Loucy (cell line): ENCODE results near the gene TFDP3.
A peak's percentile ranks its signal among the peaks of the same experiment; 100 is the strongest.

Experiments used
- H2AFZ ChIP-seq: fragments of 200-600 bp; sonication (generic); 2 replicates; pipeline ENCODE4 v1.6.0; 2016; ENCODE audit warnings: antibody characterized with exemption, mild to moderate bottlenecking, low read length, moderate library complexity
- H3F3A ChIP-seq: fragments of 200-600 bp; 2 replicates; pipeline ENCODE4 v1.6.0; 2016; ENCODE audit warnings: antibody characterized with exemption, low read depth, mild to moderate bottlenecking
- H3K27me3 ChIP-seq: fragments of 200-600 bp; sonication (generic); 2 replicates; pipeline ENCODE4 v1.6.1; 2014; ENCODE audit warnings: low read length, mild to moderate bottlenecking; ENCODE audit not compliant: insufficient read depth, poor library complexity, severe bottlenecking
- H3K36me3 ChIP-seq: fragments of 200-600 bp; sonication (generic); 2 replicates; pipeline ENCODE4 v1.6.1; 2016; ENCODE audit warnings: low read length; ENCODE audit not compliant: insufficient read depth
- H3K4me1 ChIP-seq: fragments of 200-600 bp; sonication (generic); 2 replicates; pipeline ENCODE4 v1.5.1; 2014; ENCODE audit warnings: low read length, mild to moderate bottlenecking; ENCODE audit not compliant: insufficient read depth, poor library complexity, severe bottlenecking
- H3K4me2 ChIP-seq: fragments of 200-600 bp; sonication (generic); 2 replicates; pipeline ENCODE4 v1.6.0; 2014; ENCODE audit warnings: antibody characterized with exemption, low read length, low read depth, mild to moderate bottlenecking; ENCODE audit not compliant: poor library complexity, severe bottlenecking
- H3K4me3 ChIP-seq: fragments of 200-600 bp; sonication (generic); 2 replicates; pipeline ENCODE4 v1.5.1; 2014; ENCODE audit warnings: low read length, mild to moderate bottlenecking, mixed read lengths; ENCODE audit not compliant: poor library complexity, severe bottlenecking
- H3K79me2 ChIP-seq: fragments of 200-600 bp; sonication (generic); 2 replicates; pipeline ENCODE4 v1.6.1; 2014; ENCODE audit warnings: low read length; ENCODE audit not compliant: insufficient read depth
- H3K9ac ChIP-seq: fragments of 200-600 bp; sonication (generic); 2 replicates; pipeline ENCODE4 v1.6.0; 2014; ENCODE audit warnings: mild to moderate bottlenecking, low read depth, low read length, moderate library complexity; ENCODE audit not compliant: poor library complexity, severe bottlenecking
- H3K9me2 ChIP-seq: fragments of 200-600 bp; sonication (generic); replicated peaks from 2 replicates; pipeline ENCODE4 v1.6.1; 2016; ENCODE audit warnings: low read depth, low read length, mixed read lengths
- H3K9me3 ChIP-seq: fragments of 200-600 bp; sonication (generic); 2 replicates; pipeline ENCODE4 v1.6.1; 2014; ENCODE audit warnings: mild to moderate bottlenecking, antibody characterized with exemption, low read length, low read depth; ENCODE audit not compliant: insufficient read depth
- H4K20me1 ChIP-seq: fragments of 200-600 bp; sonication (generic); 2 replicates; pipeline ENCODE4 v1.6.0; 2014; ENCODE audit warnings: antibody characterized with exemption, low read length, mild to moderate bottlenecking; ENCODE audit not compliant: insufficient read depth, poor library complexity, severe bottlenecking
- CTCF ChIP-seq: fragments of 200-600 bp; sonication (generic); conservative IDR thresholded peaks from 2 replicates; pipeline ENCODE4 v1.5.1; 2014; ENCODE audit warnings: mild to moderate bottlenecking, antibody characterized with exemption, low read length
- EZH2phosphoT487 ChIP-seq: fragments of 200-600 bp; IDR thresholded peaks from 2 replicates; pipeline ENCODE4 v1.6.1; 2018; ENCODE audit warnings: antibody characterized with exemption, mild to moderate bottlenecking, moderate library complexity, borderline replicate concordance

Gene TFDP3

GRCh38 chrX:133218329-133218728 is at the start of gene TFDP3:
Gene TFDP3, minus strand, starts transcription at chrX:133218354. Its CDS starts 95 bp downstream, at chrX:133218259.
- Histone ChIP-seq H3F3A (no peaks in the 10 kb centered on the region), H2AFZ (peak within 1 kb of the TSS; percentile 12; the same call in 1 of the 2 replicates), H3K27me3 (no peaks in the 10 kb centered on the region), H3K9me3 (no peaks in the 10 kb centered on the region), H3K4me1 (no peaks in the 10 kb centered on the region), H3K36me3 (no peaks in the 10 kb centered on the region), H3K9me2 (no peaks in the 10 kb centered on the region), H3K4me3 (no peak within 1 kb of the TSS), H4K20me1 (no peaks in the 10 kb centered on the region), H3K79me2 (no peaks in the 10 kb centered on the region), H3K4me2 (no peak within 1 kb of the TSS), H3K9ac (no peak within 1 kb of the TSS)
- TF ChIP-seq EZH2phosphoT487 (no peak), CTCF (no peak)

DNA sequence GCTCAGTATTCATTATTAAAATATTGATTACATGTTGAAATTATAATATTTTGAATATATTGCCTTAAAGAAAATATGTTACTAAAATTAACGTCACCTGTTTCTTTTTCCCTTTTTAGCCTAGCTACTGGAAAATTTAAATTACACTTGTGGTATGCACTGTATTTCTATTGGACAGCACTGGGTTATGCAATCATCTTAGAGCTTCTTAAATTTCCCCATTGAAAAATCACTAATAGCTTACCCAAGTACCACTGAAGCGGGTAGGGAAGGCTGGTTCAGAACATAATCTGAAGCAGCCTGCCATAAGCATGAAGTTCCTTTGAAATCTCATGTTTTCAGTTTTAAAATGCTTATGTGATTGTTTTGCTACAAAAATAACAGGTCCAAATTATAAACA is 49.5 kb upstream of the TFDP3 start:
- no peak for TF ChIP-seq CTCF
- TF ChIP-seq EZH2phosphoT487, result no peak
- no peak overlapping the region for H3K4me3 ChIP-seq
- no peak overlapping the region for H3K4me2 ChIP-seq
- H3K9ac ChIP-seq, result no peak overlapping the region
- no peaks in the 10 kb centered on the region for H3F3A ChIP-seq
- H2AFZ ChIP-seq, result no peak overlapping the region
- no peaks in the 10 kb centered on the region for H3K79me2 ChIP-seq
- no peaks in the 10 kb centered on the region for H3K9me2 ChIP-seq
- no peaks in the 10 kb centered on the region for H4K20me1 ChIP-seq
- no peaks in the 10 kb centered on the region for H3K27me3 ChIP-seq
- peaks cover 23% of the 10 kb centered on the region for H3K4me1 ChIP-seq
- no peaks in the 10 kb centered on the region for H3K9me3 ChIP-seq
- H3K36me3 ChIP-seq, result no peaks in the 10 kb centered on the region

DNA sequence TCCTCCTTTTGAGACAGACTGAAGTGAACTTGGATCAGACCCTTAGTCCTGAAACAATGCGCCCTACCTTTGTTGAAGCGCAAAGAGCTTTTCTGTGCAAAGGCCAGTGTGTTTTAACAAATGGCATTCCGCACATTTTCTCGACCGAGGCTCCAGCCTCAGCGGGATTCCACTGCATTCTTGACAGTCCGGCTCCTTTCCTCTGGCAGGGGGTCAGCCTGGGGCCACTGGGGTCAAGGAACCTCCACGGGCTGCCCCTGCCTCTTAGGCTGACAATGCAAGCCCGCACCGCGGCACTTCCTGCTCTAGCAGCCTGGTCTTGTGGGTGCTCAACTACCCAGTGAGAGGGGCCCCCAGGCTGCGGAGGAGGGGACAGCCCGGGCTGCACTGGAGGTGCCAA is 47.2 kb upstream of the TFDP3 start:
- Histone ChIP-seq H3F3A (no peaks in the 10 kb centered on the region), H3K4me2 (peak overlapping the region; percentile 46), H3K4me1 (peaks cover 23% of the 10 kb centered on the region), H3K79me2 (no peaks in the 10 kb centered on the region), H3K36me3 (no peaks in the 10 kb centered on the region), H3K9me2 (no peaks in the 10 kb centered on the region), H3K4me3 (peak overlapping the region; percentile 43), H3K9ac (no peak overlapping the region), H2AFZ (peak overlapping the region; percentile 43; the same call in 1 of the 2 replicates), H3K9me3 (no peaks in the 10 kb centered on the region), H4K20me1 (no peaks in the 10 kb centered on the region), H3K27me3 (no peaks in the 10 kb centered on the region)
- no peak for TF ChIP-seq EZH2phosphoT487
- no peak for TF ChIP-seq CTCF
